ENCODE results near the gene GHRHR.

DNA sequence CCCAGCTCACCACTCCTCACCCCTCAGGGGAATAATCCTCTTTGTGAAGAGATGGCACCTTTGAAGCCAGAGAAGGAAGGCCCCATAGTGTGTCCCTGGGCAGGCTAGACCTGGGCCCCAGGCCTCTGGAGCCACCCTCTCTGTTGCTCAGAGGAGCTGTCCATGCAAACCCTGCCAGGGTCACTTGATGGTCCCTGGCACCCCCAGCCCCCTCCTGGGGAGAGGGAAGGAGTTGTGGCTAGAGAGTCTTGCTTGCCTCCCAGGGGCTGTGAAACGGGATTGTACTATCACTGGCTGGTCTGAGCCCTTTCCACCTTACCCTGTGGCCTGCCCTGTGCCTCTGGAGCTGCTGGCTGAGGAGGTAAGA, 5.8 kb downstream of the GHRHR start:
- TF ChIP-seq CTCF (IDR thresholded peaks at IDR 0.05) (no peak), EP300 (IDR thresholded peaks at IDR 0.05) (no peak)
